HG03097 (cell line): ENCODE data around the gene CCDC28B.
"Not testable (repeated sequence)": the region's sequence is repeated elsewhere in the genome, so short reads cannot be mapped to it uniquely, and the experiment has no call there.

Experiments
- ATAC-seq: cut with Tn5 transposase; IDR thresholded peaks from one replicate; pipeline ENCODE4 v1.9.1; 2021; ENCODE audit not compliant: unreplicated experiment, low FRiP score

The CCDC28B gene

GRCh38 chr1:32200226-32201010 lies at the start of gene CCDC28B:
Gene CCDC28B, plus strand, starts transcription at chr1:32200595. Its CDS starts 1,341 bp downstream, at chr1:32201936.
- no peak for ATAC-seq

- no peak for ATAC-seq
Measured at GRCh38 chr1:32150847-32151246, 49.5 kb upstream of the CCDC28B start.

- ATAC-seq, result no peak
Measured at GRCh38 chr1:32151319-32151787, 49.0 kb upstream of the CCDC28B start.

GRCh38 chr1:32159189-32159588 lies 41.2 kb upstream of the CCDC28B start:
- no peak for ATAC-seq

GRCh38 chr1:32163405-32163804 lies 37.0 kb upstream of the CCDC28B start:
- no peak for ATAC-seq

GRCh38 chr1:32165633-32166032 lies 34.8 kb upstream of the CCDC28B start:
- not testable (repeated sequence) for ATAC-seq

GRCh38 chr1:32170991-32171390 lies 29.4 kb upstream of the CCDC28B start:
- ATAC-seq, result no peak

GRCh38 chr1:32172621-32173245 lies 27.7 kb upstream of the CCDC28B start:
- no peak for ATAC-seq

- no peak for ATAC-seq
Measured at GRCh38 chr1:32178380-32179192, 21.8 kb upstream of the CCDC28B start.

GRCh38 chr1:32179193-32179442 lies 21.3 kb upstream of the CCDC28B start:
- no peak for ATAC-seq

GRCh38 chr1:32179443-32180185 lies 20.8 kb upstream of the CCDC28B start, which contains the start of gene TXLNA:
Gene TXLNA, plus strand, starts transcription at chr1:32179675. Its CDS starts 671 bp downstream, at chr1:32180346.
- ATAC-seq, result peak; percentile 80

GRCh38 chr1:32180186-32181060 lies 20.0 kb upstream of the CCDC28B start:
- no peak for ATAC-seq

GRCh38 chr1:32181065-32181464 lies 19.3 kb upstream of the CCDC28B start:
- no peak for ATAC-seq

GRCh38 chr1:32181563-32181962 lies 18.8 kb upstream of the CCDC28B start:
- ATAC-seq, result no peak

GRCh38 chr1:32182060-32182459 lies 18.3 kb upstream of the CCDC28B start:
- no peak for ATAC-seq

- no peak for ATAC-seq
Measured at GRCh38 chr1:32184650-32185049, 15.7 kb upstream of the CCDC28B start.

- ATAC-seq, result no peak
Measured at GRCh38 chr1:32186077-32186476, 14.3 kb upstream of the CCDC28B start.

GRCh38 chr1:32186491-32186890 lies 13.9 kb upstream of the CCDC28B start:
- ATAC-seq, result no peak

GRCh38 chr1:32187850-32188249 lies 12.5 kb upstream of the CCDC28B start:
- ATAC-seq, result no peak
